Left lung (tissue), 10 donors: ENCODE measurements around the gene AP1S3. TPM values are rescaled to one million over a fixed set of nuclear protein-coding genes. Genes with fewer than 3 reads are reported as not detected.
A peak's percentile ranks its signal among the peaks of the same experiment; 100 is the strongest.

Experiments used
- ATAC-seq: fragments of 200-7000 bp; cut with Tn5 transposase; one replicate; pipeline ENCODE4 v1.9.1; 2020; ENCODE audit warnings: moderate library complexity
- DNase-seq, 4 donors: peaks; one replicate each; pipeline ENCODE4 v3.0.0-alpha.2; 2013 to 2020
- H3K27ac ChIP-seq, 2 donors: fragments of 200-600 bp; sonication (generic) in 1 of 2; one replicate each; pipeline versions ENCODE4 v1.5.0 to v1.8.0; 2020 to 2021
- H3K27me3 ChIP-seq, 2 donors: fragments of 200-600 bp; sonication (generic) in 1 of 2; one replicate each; pipeline versions ENCODE4 v1.5.0 to v1.8.0; 2020 to 2021
- H3K36me3 ChIP-seq, 2 donors: fragments of 200-600 bp; sonication (generic) in 1 of 2; one replicate each; pipeline versions ENCODE4 v1.5.0 to v1.8.0; 2020 to 2021
- H3K4me1 ChIP-seq, 2 donors: fragments of 200-600 bp; one replicate each; pipeline ENCODE4 v1.8.0; 2021
- H3K4me3 ChIP-seq, 2 donors: fragments of 200-600 bp; sonication (generic) in 1 of 2; one replicate each; pipeline versions ENCODE4 v1.5.0 to v1.8.0; 2020 to 2021; ENCODE audit warnings: mild to moderate bottlenecking in 1 of 2
- H3K9me3 ChIP-seq, 2 donors: fragments of 200-600 bp; sonication (generic) in 1 of 2; one replicate each; pipeline versions ENCODE4 v1.5.0 to v1.8.0; 2020 to 2021
- CTCF ChIP-seq, 2 donors: fragments of 200-600 bp; sonication (generic) in 1 of 2; IDR thresholded peaks; one replicate each; pipeline versions ENCODE4 v1.5.0 to v1.8.0; 2021; ENCODE audit warnings: antibody characterized with exemption in 2 of 2
- intact Hi-C, 2 donors: fragments of 100-400 bp; cut with DNase I; formaldehyde crosslinking; loops; one replicate each; pipeline versions ENCODE4 v1.11.2 to v1.14.2; 2022
- polyA plus RNA-seq, 6 donors: library from polyadenylated mRNA; unstranded; fragments of 120-200 nt; gene quantifications; one replicate each; pipeline ENCODE4 v1.2.1, GENCODE V29; 2013; ENCODE audit not compliant: insufficient read length in 6 of 6
- total RNA-seq, 2 donors: library from RNA; stranded (reverse); fragmentation: NEBNext Ultra II Directional; extraction: Animal tissue kit (Norgen Biotek cat#: 25700); gene quantifications; one replicate each; pipeline ENCODE4 v1.2.1, GENCODE V29; 2021
- donor health status: DM: no; HTN: yes; CAD: no.
- donor health status: DM: no; HTN: no; CAD: no.

The AP1S3 gene
- total and polyA plus RNA-seq, 8 donors = 4.3 to 23.4 (median 5.6) TPM

GRCh38 chr2:223746611-223747010 is 90.8 kb downstream of the AP1S3 start:
- no peak for ATAC-seq

GRCh38 chr2:223744580-223744979 is 92.8 kb downstream of the AP1S3 start:
- intact Hi-C loops = no loop called here
- Histone ChIP-seq H3K36me3 (no peaks in the 10 kb centered on the region), H3K27me3 (no peaks in the 10 kb centered on the region), H3K27ac (no peak overlapping the region), H3K4me1 (no peaks in the 10 kb centered on the region), H3K9me3 (no peaks in the 10 kb centered on the region), H3K4me3 (no peak overlapping the region)
- TF ChIP-seq CTCF (IDR thresholded peaks at IDR 0.05) = no peak
- DNase-seq (no peak), ATAC-seq (peak; percentile 70)

More at GRCh38 chr2:223746611-223747010, 90.8 kb downstream of the AP1S3 start:
- H3K36me3 ChIP-seq = no peaks in the 10 kb centered on the region
- no peaks in the 10 kb centered on the region for H3K4me1 ChIP-seq
- no peak for DNase-seq
- H3K27ac ChIP-seq = no peak overlapping the region
- intact Hi-C loops = no loop called here
- no peaks in the 10 kb centered on the region for H3K27me3 ChIP-seq
- H3K9me3 ChIP-seq = no peaks in the 10 kb centered on the region
- no peak overlapping the region for H3K4me3 ChIP-seq
- TF ChIP-seq CTCF (IDR thresholded peaks at IDR 0.05) = no peak

GRCh38 chr2:223740679-223741078 is 96.7 kb downstream of the AP1S3 start:
- no peaks in the 10 kb centered on the region for H3K4me1 ChIP-seq
- no peak for DNase-seq
- no peak for ATAC-seq
- no peaks in the 10 kb centered on the region for H3K9me3 ChIP-seq
- no peak overlapping the region for H3K27ac ChIP-seq
- H3K4me3 ChIP-seq = no peak overlapping the region
- H3K36me3 ChIP-seq = no peaks in the 10 kb centered on the region
- no peaks in the 10 kb centered on the region for H3K27me3 ChIP-seq
- TF ChIP-seq CTCF (IDR thresholded peaks at IDR 0.05) = no peak
- intact Hi-C loops = no loop called here

GRCh38 chr2:223737207-223737606 is 100.2 kb downstream of the AP1S3 start:
- H3K9me3 ChIP-seq = no peaks in the 10 kb centered on the region
- intact Hi-C loops = no loop called here
- H3K36me3 ChIP-seq = no peaks in the 10 kb centered on the region
- no peak for TF ChIP-seq CTCF (IDR thresholded peaks at IDR 0.05)
- H3K27me3 ChIP-seq = no peaks in the 10 kb centered on the region
- no peak for ATAC-seq
- H3K27ac ChIP-seq = no peak overlapping the region
- DNase-seq = no peak
- no peak overlapping the region for H3K4me3 ChIP-seq
- H3K4me1 ChIP-seq = no peaks in the 10 kb centered on the region

GRCh38 chr2:223736488-223736887 is 100.9 kb downstream of the AP1S3 start:
- intact Hi-C loops = no loop called here
- no peak overlapping the region for H3K4me3 ChIP-seq
- no peak overlapping the region for H3K27ac ChIP-seq
- DNase-seq = no peak
- ATAC-seq = no peak
- no peaks in the 10 kb centered on the region for H3K9me3 ChIP-seq
- no peaks in the 10 kb centered on the region for H3K27me3 ChIP-seq
- H3K36me3 ChIP-seq = no peaks in the 10 kb centered on the region
- TF ChIP-seq CTCF (IDR thresholded peaks at IDR 0.05) = no peak
- H3K4me1 ChIP-seq = no peaks in the 10 kb centered on the region
